Right lobe of liver (tissue), 6 donors: ENCODE measurements around the gene NFASC. TPM values are rescaled to one million over a fixed set of nuclear protein-coding genes. Genes with fewer than 3 reads are reported as not detected.

Experiments
- ATAC-seq, 4 donors: fragments of 200-7000 bp; cut with Tn5 transposase; one replicate each; pipeline ENCODE4 v1.9.1; 2020; ENCODE audit warnings: mild to moderate bottlenecking in 4 of 4, moderate library complexity in 4 of 4
- DNase-seq, 3 donors: peaks; one replicate each; pipeline ENCODE4 v3.0.0-alpha.2; 2020
- H3K27ac ChIP-seq, 3 donors: fragments of 200-600 bp; one replicate each; pipeline ENCODE4 v1.8.0; 2022
- H3K27me3 ChIP-seq, 2 donors: fragments of 200-600 bp; one replicate each; pipeline ENCODE4 v1.8.0; 2022
- H3K36me3 ChIP-seq, 4 donors: fragments of 200-600 bp; sonication (generic) in 1 of 4; one replicate each; pipeline versions ENCODE4 v1.5.1 to v1.8.0; 2017 to 2022; ENCODE audit warnings: control low read depth in 1 of 4
- H3K4me1 ChIP-seq, 4 donors: fragments of 200-600 bp; sonication (generic) in 1 of 4; one replicate each; pipeline versions ENCODE4 v1.5.1 to v1.8.0; 2017 to 2022; ENCODE audit warnings: control low read depth in 1 of 4
- H3K4me3 ChIP-seq, 3 donors: fragments of 200-600 bp; one replicate each; pipeline ENCODE4 v1.8.0; 2022
- H3K9me3 ChIP-seq, 4 donors: fragments of 200-600 bp; sonication (generic) in 1 of 4; one replicate each; pipeline versions ENCODE4 v1.5.1 to v1.8.0; 2017 to 2022; ENCODE audit warnings: control low read depth in 1 of 4
- POLR2A ChIP-seq: fragments of 450-650 bp; IDR thresholded peaks from one replicate; pipeline ENCODE4 v1.6.1; 2017; ENCODE audit warnings: antibody characterized with exemption, mild to moderate bottlenecking
- WGBS: methylation state at CpG from one replicate; pipeline ENCODE4 v1.1.6; 2018; ENCODE audit warnings: low coverage, low lambda C conversion rate; ENCODE audit not compliant: insufficient coverage; ENCODE audit errors: missing lambda C conversion rate; 5-methylcytosine and 5-hydroxymethylcytosine counted together
- intact Hi-C, 2 donors: fragments of 100-400 bp; cut with DNase I; formaldehyde crosslinking; loops; one replicate each; pipeline versions ENCODE4 v1.11.2 to v1.14.1; 2022
- total RNA-seq, 6 experiments: library from RNA; depleted of rRNA in 2 of 6; stranded (reverse); fragments of >200 nt in 2 of 6; fragmentation: NEBNext Ultra II Directional in 3 of 6; extraction: Animal tissue kit (Norgen Biotek cat#: 25700) in 3 of 6; gene quantifications; one replicate each; pipeline versions ENCODE4 v1.1.0 to v1.2.4, GENCODE V29; 2016 to 2023
- TF ChIP-seq, protein P1 (sequence below), 4 donors: fragments of 200-600 bp in 3 of 4; fragments of 450-650 bp in 1 of 4; IDR thresholded peaks; one replicate each; pipeline versions ENCODE4 v1.5.1 to v1.8.0; 2016 to 2022; ENCODE audit warnings: antibody characterized with exemption in 4 of 4, mild to moderate bottlenecking in 2 of 4
- donor health status: DM: no; HTN: yes; CAD: no.
- donor health status: DM: no; HTN: no; CAD: no.
- donor health status: DM: no; HTN: no; CAD: no.
- donor health status: DM: no; HTN: yes; CAD: no.
- donor health status: DM: no; HTN: yes; CAD: no.

Gene NFASC
- total RNA-seq, 6 experiments from 2014 or later = 3.2 to 7.8 (median 5.6) TPM

DNA sequence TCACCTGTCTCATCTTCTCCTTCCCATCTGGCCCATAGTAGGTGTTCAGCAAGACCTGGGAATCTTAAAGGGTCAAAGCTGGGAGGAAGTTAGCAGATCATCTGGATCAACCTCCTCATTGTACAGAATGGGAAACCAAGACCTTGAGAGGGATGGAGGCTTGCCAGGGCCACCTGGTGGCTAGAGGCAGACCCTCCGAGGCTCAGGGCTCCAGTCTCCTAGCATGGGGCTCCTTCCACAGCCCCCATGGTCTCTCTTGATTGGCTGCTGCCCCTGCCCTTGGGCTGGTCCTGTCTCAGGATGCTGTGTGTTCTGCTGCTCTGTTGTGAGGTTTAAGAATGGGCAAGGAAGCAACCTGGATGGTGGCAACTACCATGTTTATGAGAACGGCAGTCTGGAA, 103.7 kb downstream of the NFASC start:
- H3K4me3 ChIP-seq = no peak overlapping the region
- intact Hi-C loops = no loop called here
- H3K4me1 ChIP-seq = no peaks in the 10 kb centered on the region
- H3K36me3 ChIP-seq = no peaks in the 10 kb centered on the region
- WGBS = 43% methylated on average over 1 of the region's 2 CpGs
- no peaks in the 10 kb centered on the region for H3K27me3 ChIP-seq
- DNase-seq = no peak
- ATAC-seq = no peak
- H3K27ac ChIP-seq = no peak overlapping the region
- H3K9me3 ChIP-seq = no peaks in the 10 kb centered on the region
- TF ChIP-seq POLR2A = no peak
- TF ChIP-seq, protein P1, sequence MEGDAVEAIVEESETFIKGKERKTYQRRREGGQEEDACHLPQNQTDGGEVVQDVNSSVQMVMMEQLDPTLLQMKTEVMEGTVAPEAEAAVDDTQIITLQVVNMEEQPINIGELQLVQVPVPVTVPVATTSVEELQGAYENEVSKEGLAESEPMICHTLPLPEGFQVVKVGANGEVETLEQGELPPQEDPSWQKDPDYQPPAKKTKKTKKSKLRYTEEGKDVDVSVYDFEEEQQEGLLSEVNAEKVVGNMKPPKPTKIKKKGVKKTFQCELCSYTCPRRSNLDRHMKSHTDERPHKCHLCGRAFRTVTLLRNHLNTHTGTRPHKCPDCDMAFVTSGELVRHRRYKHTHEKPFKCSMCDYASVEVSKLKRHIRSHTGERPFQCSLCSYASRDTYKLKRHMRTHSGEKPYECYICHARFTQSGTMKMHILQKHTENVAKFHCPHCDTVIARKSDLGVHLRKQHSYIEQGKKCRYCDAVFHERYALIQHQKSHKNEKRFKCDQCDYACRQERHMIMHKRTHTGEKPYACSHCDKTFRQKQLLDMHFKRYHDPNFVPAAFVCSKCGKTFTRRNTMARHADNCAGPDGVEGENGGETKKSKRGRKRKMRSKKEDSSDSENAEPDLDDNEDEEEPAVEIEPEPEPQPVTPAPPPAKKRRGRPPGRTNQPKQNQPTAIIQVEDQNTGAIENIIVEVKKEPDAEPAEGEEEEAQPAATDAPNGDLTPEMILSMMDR (IDR thresholded peaks at IDR 0.05) = no peak

DNA sequence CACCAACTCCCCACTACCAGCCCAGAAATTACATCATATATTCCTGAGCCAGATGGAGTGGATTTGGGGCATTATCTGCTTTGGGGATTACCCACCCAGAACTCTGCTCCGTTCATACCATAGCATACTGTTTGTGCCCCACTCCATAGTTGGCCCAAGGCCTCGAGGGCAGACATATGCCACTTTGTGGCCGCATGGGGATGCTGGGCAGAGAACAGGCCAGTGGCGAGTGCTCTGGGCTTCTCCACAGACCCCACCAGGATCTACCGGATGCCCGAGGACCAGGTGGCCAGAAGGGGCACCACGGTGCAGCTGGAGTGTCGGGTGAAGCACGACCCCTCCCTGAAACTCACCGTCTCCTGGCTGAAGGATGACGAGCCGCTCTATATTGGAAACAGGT, 104.4 kb downstream of the NFASC start:
- H3K27me3 ChIP-seq = no peaks in the 10 kb centered on the region
- no peak overlapping the region for H3K4me3 ChIP-seq
- WGBS = 62% methylated on average over 3 of the region's 12 CpGs
- no peaks in the 10 kb centered on the region for H3K36me3 ChIP-seq
- no peaks in the 10 kb centered on the region for H3K9me3 ChIP-seq
- H3K27ac ChIP-seq = no peak overlapping the region
- intact Hi-C loops = loop anchor here in 1 of 2 donors (5.0 kb wide), 1 partner anchor 282 kb away; no protein-coding TSS in a partner anchor
- H3K4me1 ChIP-seq = no peaks in the 10 kb centered on the region
- no peak for DNase-seq
- ATAC-seq = no peak
- TF ChIP-seq, protein P1 (IDR thresholded peaks at IDR 0.05) = no peak

DNA sequence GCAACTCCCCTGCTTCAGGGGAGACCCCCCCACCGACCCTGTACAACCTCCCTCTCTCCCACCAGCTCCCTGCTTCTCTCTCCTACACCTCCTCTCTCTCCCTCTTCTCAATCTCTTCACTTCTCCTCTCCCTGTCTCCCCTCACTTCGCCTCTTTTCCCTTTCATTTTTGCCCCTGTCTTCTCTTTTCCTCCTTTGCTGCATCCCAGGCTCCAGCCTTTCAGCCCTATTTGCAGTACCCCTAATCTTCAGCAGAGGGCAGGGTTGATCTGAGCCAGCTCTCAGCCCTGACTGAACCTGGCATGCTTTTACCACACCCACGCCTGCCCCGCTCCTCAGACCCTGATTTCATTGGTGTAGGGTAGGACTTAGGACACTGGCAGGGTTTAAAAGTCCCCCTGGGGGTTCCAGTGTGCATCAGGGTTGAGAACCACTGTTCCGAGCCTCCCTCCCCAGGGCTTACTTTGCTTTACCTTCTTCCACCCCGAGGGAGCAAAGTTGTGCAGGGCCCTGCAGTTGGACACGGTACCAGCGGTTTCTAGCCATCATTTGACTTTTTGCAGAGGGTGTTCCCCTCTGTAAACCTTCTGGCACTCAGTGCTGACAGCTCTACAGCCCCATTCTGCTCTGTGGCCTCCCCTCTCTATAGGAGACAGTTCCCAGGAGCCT, 105.0 kb downstream of the NFASC start:
- Histone ChIP-seq H3K27ac (no peak overlapping the region), H3K4me1 (no peaks in the 10 kb centered on the region), H3K27me3 (no peaks in the 10 kb centered on the region), H3K9me3 (no peaks in the 10 kb centered on the region), H3K36me3 (no peaks in the 10 kb centered on the region), H3K4me3 (no peak overlapping the region)
- intact Hi-C loops = loop anchor here in 1 of 2 donors (5.0 kb wide), 1 partner anchor 282 kb away; no protein-coding TSS in a partner anchor
- TF ChIP-seq POLR2A = no peak
- TF ChIP-seq, protein P1 (IDR thresholded peaks at IDR 0.05) = peak; percentile 77 to 81 (median 80)
- no peak for DNase-seq
- WGBS = 31% methylated on average over 6 of the region's 8 CpGs
- ATAC-seq = peak; percentile 78 to 88 (median 84)

DNA sequence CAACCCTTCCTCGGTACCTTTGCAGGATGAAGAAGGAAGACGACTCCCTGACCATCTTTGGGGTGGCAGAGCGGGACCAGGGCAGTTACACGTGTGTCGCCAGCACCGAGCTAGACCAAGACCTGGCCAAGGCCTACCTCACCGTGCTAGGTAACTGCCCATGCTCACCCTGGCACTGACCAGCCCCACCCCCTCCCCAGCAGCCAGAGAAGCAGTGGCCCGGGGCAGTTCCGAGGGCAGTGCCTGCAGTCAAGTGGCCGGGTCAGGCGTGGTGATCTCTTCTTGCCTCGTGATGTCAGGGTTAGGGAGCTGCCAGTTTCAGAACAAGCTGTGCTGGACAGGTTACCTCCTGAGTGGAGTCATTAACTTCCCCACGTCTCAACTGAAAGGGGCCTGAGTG, 106.0 kb downstream of the NFASC start:
- intact Hi-C loops = loop anchor here in 1 of 2 donors (5.0 kb wide), 1 partner anchor 281 kb away; no protein-coding TSS in a partner anchor
- 100% methylated on average over 1 of the region's 13 CpGs for WGBS
- Histone ChIP-seq H3K9me3 (no peaks in the 10 kb centered on the region), H3K27ac (no peak overlapping the region), H3K4me1 (no peaks in the 10 kb centered on the region), H3K4me3 (no peak overlapping the region), H3K36me3 (no peaks in the 10 kb centered on the region), H3K27me3 (no peaks in the 10 kb centered on the region)
- TF ChIP-seq, protein P1 (IDR thresholded peaks at IDR 0.05) = no peak
- TF ChIP-seq POLR2A = no peak
- DNase-seq (no peak), ATAC-seq (no peak)
